Measurements from ENCODE around the gene TWNK.

- TF ChIP-seq CTCF (IDR thresholded peaks at IDR 0.05 in 4 of 5, conservative IDR thresholded peaks at IDR 0.05 in 1 of 5) (no peak), POLR2A (IDR thresholded peaks at IDR 0.05) (no peak)
Observed at GRCh38 chr10:100965820-100966219, 21.5 kb upstream of the TWNK start.
